Right lobe of liver (tissue), 4 donors: ENCODE results near the gene EDIL3.

Source experiments
- POLR2A ChIP-seq: fragments of 450-650 bp; IDR thresholded peaks from one replicate; pipeline ENCODE4 v1.6.1; 2017; ENCODE audit warnings: antibody characterized with exemption, mild to moderate bottlenecking
- TF ChIP-seq, protein P1 (sequence below), 4 donors: fragments of 200-600 bp in 3 of 4; fragments of 450-650 bp in 1 of 4; IDR thresholded peaks; one replicate each; pipeline versions ENCODE4 v1.5.1 to v1.8.0; 2016 to 2022; ENCODE audit warnings: antibody characterized with exemption in 4 of 4, mild to moderate bottlenecking in 2 of 4
- donor health status: DM: no; HTN: no; CAD: no.
- donor health status: DM: no; HTN: no; CAD: no.
- donor health status: DM: no; HTN: yes; CAD: no.

DNA sequence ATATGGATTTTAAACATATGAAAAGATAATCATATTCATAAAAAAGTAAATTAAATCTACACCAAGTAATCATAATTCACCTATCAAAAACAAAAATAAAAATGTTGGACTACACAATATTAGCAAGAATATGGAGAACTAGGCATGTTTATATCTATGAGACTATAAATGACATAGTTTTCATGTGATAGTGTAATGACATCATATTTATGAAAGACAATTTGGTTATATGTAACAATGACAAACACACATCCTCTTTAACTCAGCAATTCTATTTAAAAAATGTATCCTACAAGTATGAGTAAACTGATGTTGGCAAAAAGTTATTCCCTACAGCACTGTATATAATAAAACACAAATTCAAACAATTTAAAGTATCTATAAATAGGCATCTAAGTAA, 312.3 kb downstream of the EDIL3 start:
- TF ChIP-seq, protein P1, sequence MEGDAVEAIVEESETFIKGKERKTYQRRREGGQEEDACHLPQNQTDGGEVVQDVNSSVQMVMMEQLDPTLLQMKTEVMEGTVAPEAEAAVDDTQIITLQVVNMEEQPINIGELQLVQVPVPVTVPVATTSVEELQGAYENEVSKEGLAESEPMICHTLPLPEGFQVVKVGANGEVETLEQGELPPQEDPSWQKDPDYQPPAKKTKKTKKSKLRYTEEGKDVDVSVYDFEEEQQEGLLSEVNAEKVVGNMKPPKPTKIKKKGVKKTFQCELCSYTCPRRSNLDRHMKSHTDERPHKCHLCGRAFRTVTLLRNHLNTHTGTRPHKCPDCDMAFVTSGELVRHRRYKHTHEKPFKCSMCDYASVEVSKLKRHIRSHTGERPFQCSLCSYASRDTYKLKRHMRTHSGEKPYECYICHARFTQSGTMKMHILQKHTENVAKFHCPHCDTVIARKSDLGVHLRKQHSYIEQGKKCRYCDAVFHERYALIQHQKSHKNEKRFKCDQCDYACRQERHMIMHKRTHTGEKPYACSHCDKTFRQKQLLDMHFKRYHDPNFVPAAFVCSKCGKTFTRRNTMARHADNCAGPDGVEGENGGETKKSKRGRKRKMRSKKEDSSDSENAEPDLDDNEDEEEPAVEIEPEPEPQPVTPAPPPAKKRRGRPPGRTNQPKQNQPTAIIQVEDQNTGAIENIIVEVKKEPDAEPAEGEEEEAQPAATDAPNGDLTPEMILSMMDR (IDR thresholded peaks at IDR 0.05) = no peak
- TF ChIP-seq POLR2A = no peak
